Mononuclear cell (primary cell): ENCODE measurements around the gene TBX15. TPM values are rescaled to one million over a fixed set of nuclear protein-coding genes. Genes with fewer than 3 reads are reported as not detected.

Source experiments
- H3K27me3 ChIP-seq: 2 replicates; pipeline ENCODE4 v1.6.0; 2011; ENCODE audit warnings: low read length, control low read depth; ENCODE audit not compliant: insufficient read depth
- H3K4me1 ChIP-seq: 2 replicates; pipeline ENCODE4 v1.5.1; 2011; ENCODE audit warnings: mild to moderate bottlenecking, low read length, control low read depth; ENCODE audit not compliant: insufficient read depth
- H3K4me3 ChIP-seq: 2 replicates; pipeline ENCODE4 v1.5.1; 2011; ENCODE audit warnings: mild to moderate bottlenecking, low read length, moderate library complexity
- H3K9me3 ChIP-seq: 2 replicates; pipeline ENCODE4 v1.5.1; 2011; ENCODE audit warnings: low read depth, mild to moderate bottlenecking, control low read depth, low read length
- total RNA-seq: library from RNA; depleted of rRNA; stranded (reverse); fragments of >200 nt; gene quantifications from one replicate; pipeline ENCODE4 v1.2.3, GENCODE V29; 2012

TBX15 gene
- total RNA-seq: 0.21 TPM

GRCh38 chr1:118988186-118989005 is at the start of gene TBX15:
TSS of gene TBX15 (minus strand) at chr1:118988343. CDS start at chr1:118987795, 548 bp downstream.
- H3K27me3 ChIP-seq: peaks cover 99% of the 10 kb centered on the region
- H3K4me1 ChIP-seq: peaks cover 20% of the 10 kb centered on the region
- H3K9me3 ChIP-seq: no peaks in the 10 kb centered on the region
- no peak within 1 kb of the TSS for H3K4me3 ChIP-seq

GRCh38 chr1:119034359-119034758 is 46.2 kb upstream of the TBX15 start:
- no peaks in the 10 kb centered on the region for H3K9me3 ChIP-seq
- H3K4me1 ChIP-seq: no peaks in the 10 kb centered on the region
- no peak overlapping the region for H3K4me3 ChIP-seq
- no peaks in the 10 kb centered on the region for H3K27me3 ChIP-seq

GRCh38 chr1:119032986-119033385 is 44.8 kb upstream of the TBX15 start:
- H3K9me3 ChIP-seq: no peaks in the 10 kb centered on the region
- no peak overlapping the region for H3K4me3 ChIP-seq
- H3K4me1 ChIP-seq: no peaks in the 10 kb centered on the region
- no peaks in the 10 kb centered on the region for H3K27me3 ChIP-seq

GRCh38 chr1:119027759-119028158 is 39.6 kb upstream of the TBX15 start:
- no peaks in the 10 kb centered on the region for H3K9me3 ChIP-seq
- H3K4me3 ChIP-seq: no peak overlapping the region
- no peaks in the 10 kb centered on the region for H3K27me3 ChIP-seq

GRCh38 chr1:119026956-119027355 is 38.8 kb upstream of the TBX15 start:
- no peaks in the 10 kb centered on the region for H3K4me1 ChIP-seq
- H3K27me3 ChIP-seq: no peaks in the 10 kb centered on the region
- H3K9me3 ChIP-seq: no peaks in the 10 kb centered on the region
- no peak overlapping the region for H3K4me3 ChIP-seq

More at GRCh38 chr1:119027759-119028158, 39.6 kb upstream of the TBX15 start:
- no peaks in the 10 kb centered on the region for H3K4me1 ChIP-seq

GRCh38 chr1:119015547-119015946 is 27.4 kb upstream of the TBX15 start:
- Histone ChIP-seq H3K9me3 (no peaks in the 10 kb centered on the region), H3K27me3 (peaks cover 12% of the 10 kb centered on the region), H3K4me1 (no peaks in the 10 kb centered on the region), H3K4me3 (no peak overlapping the region)

GRCh38 chr1:119012383-119012782 is 24.2 kb upstream of the TBX15 start:
- Histone ChIP-seq H3K9me3 (no peaks in the 10 kb centered on the region), H3K4me1 (peaks cover 14% of the 10 kb centered on the region), H3K27me3 (peaks cover 44% of the 10 kb centered on the region), H3K4me3 (no peak overlapping the region)

GRCh38 chr1:119011706-119012105 is 23.6 kb upstream of the TBX15 start:
- Histone ChIP-seq H3K4me3 (no peak overlapping the region), H3K27me3 (peaks cover 50% of the 10 kb centered on the region), H3K4me1 (peaks cover 14% of the 10 kb centered on the region), H3K9me3 (no peaks in the 10 kb centered on the region)

- H3K4me1 ChIP-seq: peaks cover 14% of the 10 kb centered on the region
- H3K9me3 ChIP-seq: no peaks in the 10 kb centered on the region
- H3K27me3 ChIP-seq: peaks cover 56% of the 10 kb centered on the region
- no peak overlapping the region for H3K4me3 ChIP-seq
Observed at GRCh38 chr1:119011116-119011515, 23.0 kb upstream of the TBX15 start.

GRCh38 chr1:119010201-119010600 is 22.1 kb upstream of the TBX15 start:
- Histone ChIP-seq H3K27me3 (peaks cover 65% of the 10 kb centered on the region), H3K4me1 (peaks cover 14% of the 10 kb centered on the region), H3K4me3 (no peak overlapping the region), H3K9me3 (no peaks in the 10 kb centered on the region)

- Histone ChIP-seq H3K27me3 (peaks cover 75% of the 10 kb centered on the region), H3K9me3 (no peaks in the 10 kb centered on the region), H3K4me3 (no peak overlapping the region), H3K4me1 (peaks cover 14% of the 10 kb centered on the region)
Observed at GRCh38 chr1:119009312-119009655, 21.1 kb upstream of the TBX15 start.

GRCh38 chr1:119008483-119009311 is 20.6 kb upstream of the TBX15 start:
- Histone ChIP-seq H3K9me3 (no peaks in the 10 kb centered on the region), H3K4me3 (no peak overlapping the region), H3K4me1 (peaks cover 14% of the 10 kb centered on the region), H3K27me3 (peaks cover 80% of the 10 kb centered on the region)

- H3K4me1 ChIP-seq: peaks cover 14% of the 10 kb centered on the region
- H3K4me3 ChIP-seq: no peak overlapping the region
- peaks cover 89% of the 10 kb centered on the region for H3K27me3 ChIP-seq
- no peaks in the 10 kb centered on the region for H3K9me3 ChIP-seq
Observed at GRCh38 chr1:119007670-119008482, 19.7 kb upstream of the TBX15 start.

GRCh38 chr1:119007339-119007669 is 19.2 kb upstream of the TBX15 start:
- Histone ChIP-seq H3K9me3 (no peaks in the 10 kb centered on the region), H3K27me3 (peaks cover 94% of the 10 kb centered on the region), H3K4me3 (no peak overlapping the region), H3K4me1 (peaks cover 17% of the 10 kb centered on the region)
